Testis (tissue), 3 donors: Measurements from ENCODE around the gene IFTAP. TPM values are rescaled to one million over a fixed set of nuclear protein-coding genes. Genes with fewer than 3 reads are reported as not detected.
A peak's percentile ranks its signal among the peaks of the same experiment; 100 is the strongest.
"Not testable (repeated sequence)": the region's sequence is repeated elsewhere in the genome, so short reads cannot be mapped to it uniquely, and the experiment has no call there.

ENCODE experiments used
- DNase-seq: peaks from one replicate; pipeline ENCODE4 v3.0.0-alpha.2; 2019
- H3K27ac ChIP-seq, 2 donors: fragments of 200-600 bp; sonication (generic); one replicate each; pipeline ENCODE4 v1.5.1; 2019
- H3K27me3 ChIP-seq: fragments of 200-600 bp; sonication (generic); one replicate; pipeline ENCODE4 v1.5.1; 2019
- H3K36me3 ChIP-seq: fragments of 200-600 bp; sonication (generic); one replicate; pipeline ENCODE4 v1.5.1; 2017; ENCODE audit warnings: low read depth; ENCODE audit errors: missing control alignments
- H3K4me1 ChIP-seq: fragments of 200-600 bp; sonication (generic); one replicate; pipeline ENCODE4 v1.5.1; 2019
- H3K4me3 ChIP-seq, 2 donors: fragments of 200-600 bp; sonication (generic); one replicate each; pipeline ENCODE4 v1.5.1; 2017 to 2019
- H3K9me3 ChIP-seq: fragments of 200-600 bp; sonication (generic); one replicate; pipeline ENCODE4 v1.5.1; 2017
- POLR2A ChIP-seq: fragments of 450-650 bp; IDR thresholded peaks from one replicate; pipeline ENCODE4 v1.6.1; 2017; ENCODE audit warnings: antibody characterized with exemption, mild to moderate bottlenecking, moderate library complexity
- WGBS, 2 donors: methylation state at CpG; one replicate each; pipeline ENCODE4 v1.1.5; 2018; 5-methylcytosine and 5-hydroxymethylcytosine counted together
- intact Hi-C: fragments of 100-400 bp; cut with DNase I; formaldehyde crosslinking; loops from one replicate; pipeline ENCODE4 v1.15.1; 2023; ENCODE audit warnings: low total_unique reads
- polyA plus RNA-seq: library from polyadenylated mRNA; stranded (reverse); fragments of 350-450 nt; fragmentation: Illumina TruSeq; extraction: RNeasy Lipid Tissue Mini Kit (QIAGEN cat#74804); gene quantifications from one replicate; pipeline ENCODE4 v1.2.3, GENCODE V29; 2014; ENCODE audit warnings: low read depth, low replicate concordance; ENCODE audit not compliant: insufficient read depth
- total RNA-seq, 2 donors: library from RNA; depleted of rRNA; stranded (reverse); fragments of >200 nt; gene quantifications; one replicate each; pipeline ENCODE4 v1.2.3, GENCODE V29; 2016
- TF ChIP-seq, protein P1 (sequence below), 3 experiments: fragments of 450-650 bp in 2 of 3; fragments of 200-600 bp in 1 of 3; sonication (generic) in 1 of 3; IDR thresholded peaks; one replicate each; pipeline ENCODE4 v1.5.1; 2016 to 2019; ENCODE audit warnings: antibody characterized with exemption in 3 of 3, mild to moderate bottlenecking in 2 of 3, moderate library complexity in 1 of 3

Gene IFTAP
- total and polyA plus RNA-seq, 3 donors from 2014 or later, result 42.1 to 105 (median 42.4) TPM

GRCh38 chr11:36638556-36638955 lies 44.3 kb downstream of the IFTAP start:
- 87 to 90% methylated on average over 2 of the region's 2 CpGs for WGBS, 2 donors
- H3K4me1 ChIP-seq, result no peaks in the 10 kb centered on the region
- no peak for DNase-seq
- H3K27me3 ChIP-seq, result no peaks in the 10 kb centered on the region
- TF ChIP-seq, protein P1, sequence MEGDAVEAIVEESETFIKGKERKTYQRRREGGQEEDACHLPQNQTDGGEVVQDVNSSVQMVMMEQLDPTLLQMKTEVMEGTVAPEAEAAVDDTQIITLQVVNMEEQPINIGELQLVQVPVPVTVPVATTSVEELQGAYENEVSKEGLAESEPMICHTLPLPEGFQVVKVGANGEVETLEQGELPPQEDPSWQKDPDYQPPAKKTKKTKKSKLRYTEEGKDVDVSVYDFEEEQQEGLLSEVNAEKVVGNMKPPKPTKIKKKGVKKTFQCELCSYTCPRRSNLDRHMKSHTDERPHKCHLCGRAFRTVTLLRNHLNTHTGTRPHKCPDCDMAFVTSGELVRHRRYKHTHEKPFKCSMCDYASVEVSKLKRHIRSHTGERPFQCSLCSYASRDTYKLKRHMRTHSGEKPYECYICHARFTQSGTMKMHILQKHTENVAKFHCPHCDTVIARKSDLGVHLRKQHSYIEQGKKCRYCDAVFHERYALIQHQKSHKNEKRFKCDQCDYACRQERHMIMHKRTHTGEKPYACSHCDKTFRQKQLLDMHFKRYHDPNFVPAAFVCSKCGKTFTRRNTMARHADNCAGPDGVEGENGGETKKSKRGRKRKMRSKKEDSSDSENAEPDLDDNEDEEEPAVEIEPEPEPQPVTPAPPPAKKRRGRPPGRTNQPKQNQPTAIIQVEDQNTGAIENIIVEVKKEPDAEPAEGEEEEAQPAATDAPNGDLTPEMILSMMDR (IDR thresholded peaks at IDR 0.05), result no peak
- no peak for TF ChIP-seq POLR2A
- no peak overlapping the region for H3K27ac ChIP-seq
- no peak overlapping the region for H3K4me3 ChIP-seq
- no peaks in the 10 kb centered on the region for H3K9me3 ChIP-seq
- no peaks in the 10 kb centered on the region for H3K36me3 ChIP-seq
- intact Hi-C loops, result no loop called here

DNA sequence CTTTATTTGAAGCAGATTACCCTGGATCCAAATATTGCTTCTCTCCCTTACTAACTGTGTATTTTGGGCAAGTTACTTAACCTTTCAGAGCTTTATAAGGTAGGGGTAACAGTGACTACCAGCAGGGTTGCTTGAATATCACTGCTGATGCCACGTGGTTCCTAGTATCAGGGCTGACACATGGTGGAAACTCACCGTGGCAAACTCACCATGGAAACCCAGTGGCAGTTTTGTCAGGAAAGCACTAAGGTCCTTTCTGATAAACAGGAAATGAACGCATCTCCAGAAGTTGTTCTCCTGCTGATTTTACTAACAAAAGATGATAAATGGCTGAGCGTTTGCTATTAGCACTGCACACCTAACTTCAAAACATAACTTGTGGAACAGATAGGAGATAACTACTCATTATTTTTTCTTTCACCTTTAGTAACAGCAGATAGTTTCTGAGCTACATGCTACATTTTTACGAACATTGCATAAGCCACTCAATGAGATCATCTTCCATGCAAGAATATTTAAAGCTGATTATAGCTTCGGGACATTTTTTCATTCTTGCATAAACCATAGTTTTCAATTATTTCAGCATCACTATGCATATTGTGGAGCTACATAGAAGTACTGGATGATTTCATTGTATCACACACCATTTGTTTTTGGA lies 63.4 kb downstream of the IFTAP start:
- H3K27me3 ChIP-seq, result no peaks in the 10 kb centered on the region
- intact Hi-C loops, result no loop called here
- no peaks in the 10 kb centered on the region for H3K9me3 ChIP-seq
- H3K4me3 ChIP-seq, result no peak overlapping the region
- no peak overlapping the region for H3K27ac ChIP-seq
- DNase-seq, result no peak
- no peak for TF ChIP-seq POLR2A
- TF ChIP-seq, protein P1 (IDR thresholded peaks at IDR 0.05), result no peak
- no peaks in the 10 kb centered on the region for H3K36me3 ChIP-seq
- no peaks in the 10 kb centered on the region for H3K4me1 ChIP-seq
- WGBS, 2 donors, result 85 to 86% methylated on average over 6 of the region's 6 CpGs

DNA sequence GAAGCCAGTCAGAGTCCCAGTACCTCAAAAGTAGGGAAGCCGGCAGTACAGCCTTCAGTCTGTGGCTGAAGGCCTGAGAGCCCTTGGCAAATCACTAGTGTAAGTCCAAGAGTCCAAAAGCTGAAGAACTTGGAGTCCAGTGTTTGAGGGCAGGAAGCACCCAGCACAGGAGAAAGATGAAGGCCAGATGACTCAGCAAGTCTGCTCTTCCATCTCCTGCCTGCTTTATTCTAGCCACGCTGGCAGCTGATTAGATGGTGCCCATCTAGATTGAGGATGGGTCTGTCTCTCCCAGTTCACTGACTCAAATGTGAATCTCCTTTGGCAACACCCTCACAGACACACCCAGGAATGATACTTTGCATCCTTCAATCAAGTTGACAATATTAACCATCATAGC lies 67.1 kb downstream of the IFTAP start:
- intact Hi-C loops, result loop anchor here (10.0 kb wide), 1 partner anchor 97 kb away; the partner anchor contains the start of gene RAG1
- not testable (repeated sequence) for H3K36me3 ChIP-seq, H3K9me3 ChIP-seq, H3K4me3 ChIP-seq, H3K4me1 ChIP-seq, DNase-seq, H3K27me3 ChIP-seq, H3K27ac ChIP-seq
- WGBS, 2 donors, result 89 to 100% methylated on average over 2 of the region's 2 CpGs

- intact Hi-C loops, result no loop called here
- TF ChIP-seq POLR2A, result no peak
- TF ChIP-seq, protein P1 (IDR thresholded peaks at IDR 0.05), result peak; percentile 47 to 86 (median 74)
- DNase-seq, result peak; percentile 44
These were observed 78.6 kb downstream of the IFTAP start for GRCh38 chr11:36672815-36673450.

DNA sequence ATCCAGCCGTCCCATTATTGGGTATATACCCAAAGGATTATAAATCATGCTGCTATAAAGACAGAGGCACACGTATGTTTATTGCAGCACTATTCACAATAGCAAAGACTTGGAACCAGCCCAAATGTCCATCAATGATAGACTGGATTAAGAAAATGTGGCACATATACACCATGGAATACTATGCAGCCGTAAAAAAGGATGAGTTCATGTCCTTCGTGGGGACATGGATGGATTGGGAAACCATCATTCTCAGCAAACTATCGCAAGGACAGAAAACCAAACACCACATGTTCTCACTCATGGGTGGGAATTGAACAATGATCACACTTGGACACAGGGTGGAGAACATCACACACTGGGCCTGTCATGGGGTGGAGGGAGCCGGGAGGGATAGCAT lies 85.2 kb downstream of the IFTAP start:
- intact Hi-C loops, H3K4me3 ChIP-seq, H3K27ac ChIP-seq, H3K4me1 ChIP-seq, DNase-seq, H3K36me3 ChIP-seq, H3K9me3 ChIP-seq, H3K27me3 ChIP-seq: not testable (repeated sequence)
- WGBS, 2 donors, result 89 to 93% methylated on average over 6 of the region's 6 CpGs

More at GRCh38 chr11:36672815-36673450, 78.6 kb downstream of the IFTAP start:
- Histone ChIP-seq H3K27me3 (no peaks in the 10 kb centered on the region), H3K4me3 (no peak overlapping the region), H3K36me3 (no peaks in the 10 kb centered on the region), H3K4me1 (no peaks in the 10 kb centered on the region), H3K9me3 (no peaks in the 10 kb centered on the region), H3K27ac (no peak overlapping the region)
- WGBS, 2 donors, result 60 to 75% methylated on average over 5 of the region's 5 CpGs
